ENCODE data around the gene SIX4.
A peak's percentile ranks its signal among the peaks of the same experiment; 100 is the strongest.
"Not testable (repeated sequence)": the region's sequence is repeated elsewhere in the genome, so short reads cannot be mapped to it uniquely, and the experiment has no call there.

The SIX4 gene

GRCh38 chr14:60723907-60724618 lies at the start of gene SIX4:
SIX4 (minus strand) TSS chr14:60724351; CDS start chr14:60724074, 277 bp downstream.
- DNase-seq, result no peak

GRCh38 chr14:60773558-60773957 lies 49.4 kb upstream of the SIX4 start:
- DNase-seq, result no peak

GRCh38 chr14:60771117-60771516 lies 47.0 kb upstream of the SIX4 start:
- DNase-seq, result no peak

- DNase-seq, result no peak
Measured at GRCh38 chr14:60768602-60769001, 44.5 kb upstream of the SIX4 start.

GRCh38 chr14:60760644-60761364 lies 36.7 kb upstream of the SIX4 start:
- DNase-seq, result no peak

GRCh38 chr14:60760209-60760608 lies 36.1 kb upstream of the SIX4 start:
- DNase-seq, result no peak

GRCh38 chr14:60758885-60759284 lies 34.7 kb upstream of the SIX4 start:
- DNase-seq, result no peak

- DNase-seq, result no peak
Measured at GRCh38 chr14:60757567-60758002, 33.4 kb upstream of the SIX4 start.

- DNase-seq, result no peak
Measured at GRCh38 chr14:60756847-60757246, 32.7 kb upstream of the SIX4 start.

- peak; percentile 70 for DNase-seq
Measured at GRCh38 chr14:60753264-60754119, 29.3 kb upstream of the SIX4 start.

GRCh38 chr14:60744566-60744965 lies 20.4 kb upstream of the SIX4 start:
- no peak for DNase-seq

- no peak for DNase-seq
Measured at GRCh38 chr14:60738843-60739508, 14.8 kb upstream of the SIX4 start.

- no peak for DNase-seq
Measured at GRCh38 chr14:60736494-60736893, 12.3 kb upstream of the SIX4 start.

GRCh38 chr14:60735416-60735815 lies 11.3 kb upstream of the SIX4 start:
- no peak for DNase-seq

GRCh38 chr14:60734465-60735242 lies 10.5 kb upstream of the SIX4 start, which contains the start of gene MNAT1:
MNAT1 (plus strand) TSS chr14:60734761; CDS start chr14:60734863, 102 bp downstream.
- peak; percentile 78 for DNase-seq

GRCh38 chr14:60732840-60733483 lies 8.8 kb upstream of the SIX4 start:
- no peak for DNase-seq

- not testable (repeated sequence) for DNase-seq
Measured at GRCh38 chr14:60731291-60731690, 7.1 kb upstream of the SIX4 start.

- peak; percentile 11 for DNase-seq
Measured at GRCh38 chr14:60723116-60723906, 840 bp downstream of the SIX4 start.

- no peak for DNase-seq
Measured at GRCh38 chr14:60722357-60723115, 1.6 kb downstream of the SIX4 start.

- no peak for DNase-seq
Measured at GRCh38 chr14:60722107-60722356, 2.1 kb downstream of the SIX4 start.
